Measurements from ENCODE around the gene TNRC6A. TPM values are rescaled to one million over a fixed set of nuclear protein-coding genes. Genes with fewer than 3 reads are reported as not detected.

Gene TNRC6A
- total and polyA plus RNA-seq, 9 of the 15 experiments (the other 6 are each of a cell fraction or from before 2014, with no cell fraction given), result 3.4 to 32.1 (median 26.6) TPM

DNA sequence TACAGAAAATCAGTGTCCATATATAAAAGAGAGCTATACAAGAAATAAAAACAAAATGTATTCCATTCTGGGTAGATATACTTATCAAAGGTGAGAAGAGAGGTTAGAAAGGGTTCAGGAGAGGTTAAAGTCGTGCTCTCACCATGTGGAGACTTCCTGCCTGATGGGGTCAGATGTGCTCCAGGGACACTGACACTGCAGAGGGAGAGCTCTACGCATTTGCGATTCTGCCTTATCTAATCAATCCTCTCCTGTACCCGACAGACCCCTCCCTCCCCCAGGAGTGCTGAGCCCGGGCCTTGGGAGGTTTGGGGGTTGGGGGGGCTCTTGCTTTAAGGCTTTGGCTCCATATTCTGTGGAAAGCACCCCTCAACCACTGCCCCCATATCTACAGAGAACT, 99.7 kb downstream of the TNRC6A start:
- TF ChIP-seq ZNF311 (CRISPR knock-in tag; IDR thresholded peaks at IDR 0.05), result no peak
- TF ChIP-seq, protein P1, sequence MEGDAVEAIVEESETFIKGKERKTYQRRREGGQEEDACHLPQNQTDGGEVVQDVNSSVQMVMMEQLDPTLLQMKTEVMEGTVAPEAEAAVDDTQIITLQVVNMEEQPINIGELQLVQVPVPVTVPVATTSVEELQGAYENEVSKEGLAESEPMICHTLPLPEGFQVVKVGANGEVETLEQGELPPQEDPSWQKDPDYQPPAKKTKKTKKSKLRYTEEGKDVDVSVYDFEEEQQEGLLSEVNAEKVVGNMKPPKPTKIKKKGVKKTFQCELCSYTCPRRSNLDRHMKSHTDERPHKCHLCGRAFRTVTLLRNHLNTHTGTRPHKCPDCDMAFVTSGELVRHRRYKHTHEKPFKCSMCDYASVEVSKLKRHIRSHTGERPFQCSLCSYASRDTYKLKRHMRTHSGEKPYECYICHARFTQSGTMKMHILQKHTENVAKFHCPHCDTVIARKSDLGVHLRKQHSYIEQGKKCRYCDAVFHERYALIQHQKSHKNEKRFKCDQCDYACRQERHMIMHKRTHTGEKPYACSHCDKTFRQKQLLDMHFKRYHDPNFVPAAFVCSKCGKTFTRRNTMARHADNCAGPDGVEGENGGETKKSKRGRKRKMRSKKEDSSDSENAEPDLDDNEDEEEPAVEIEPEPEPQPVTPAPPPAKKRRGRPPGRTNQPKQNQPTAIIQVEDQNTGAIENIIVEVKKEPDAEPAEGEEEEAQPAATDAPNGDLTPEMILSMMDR (IDR thresholded peaks at IDR 0.05 in 2 of 3, conservative IDR thresholded peaks at IDR 0.05 in 1 of 3; ENCODE audit: insufficient read depth in 2 of 3, low read depth in 1 of 3, low read length in 3 of 3), result peak; percentile 17 to 38 (median 32); a peak in 3 of 6 replicates
- TF ChIP-seq ZNF384 (IDR thresholded peaks at IDR 0.05; ENCODE audit: low read depth, low read length), result no peak
- peak in 1 of 2 experiments; percentile 41; a peak in 1 of 4 replicates for TF ChIP-seq RAD21 (CRISPR knock-in tag; conservative IDR thresholded peaks at IDR 0.05 in 1 of 2, IDR thresholded peaks at IDR 0.05 in 1 of 2)
- 0 out of 2 replicates have a peak, but pooled peaks have one; percentile 10 for TF ChIP-seq NR2C1 (IDR thresholded peaks at IDR 0.05)
- TF ChIP-seq NR2C1 (tag; IDR thresholded peaks at IDR 0.05), result no peak
- no peak for TF ChIP-seq NR2C2 (CRISPR knock-in tag; IDR thresholded peaks at IDR 0.05)
- TF ChIP-seq NR2C2 (tag; IDR thresholded peaks at IDR 0.05), result peak; percentile 30; the same call in 1 of the 2 replicates
- Histone ChIP-seq H3K4me1 (replicated peaks in 1 of 2; ENCODE audit: control insufficient read depth in 2 of 2, insufficient read depth in 2 of 2, low read length in 2 of 2) (peaks cover 3 to 10% of the 10 kb centered on the region in 2 experiments; a peak in 3 of 5 replicates), H3K9ac (ENCODE audit: insufficient read depth in 1 of 2, low read depth in 2 of 2, low read length in 2 of 2) (no peak overlapping the region), H3K9me3 (replicated peaks; ENCODE audit: control insufficient read depth, insufficient read depth, low read depth, low read length) (no peaks in the 10 kb centered on the region), H3K36me3 (ENCODE audit: control insufficient read depth, insufficient read depth, low read length) (peaks cover 18% of the 10 kb centered on the region; the same call in 2 of the 3 replicates), H2AFZ (ENCODE audit: low read depth, low read length) (no peak overlapping the region), H3K4me2 (ENCODE audit: insufficient read depth, low read length) (no peak overlapping the region), H3K4me3 (no peak overlapping the region), H3K9me1 (ENCODE audit: control insufficient read depth, insufficient read depth, low read length) (no peaks in the 10 kb centered on the region), H3K27me3 (ENCODE audit: control insufficient read depth in 2 of 2, insufficient read depth in 2 of 2, low read length in 2 of 2) (no peaks in the 10 kb centered on the region), H3K79me2 (ENCODE audit: control insufficient read depth, insufficient read depth, low read length) (no peaks in the 10 kb centered on the region), H4K20me1 (replicated peaks; ENCODE audit: control insufficient read depth, insufficient read depth, low read length) (no peaks in the 10 kb centered on the region), H3K27ac (ENCODE audit: extremely low read depth, low read depth, low read length) (no peak overlapping the region)
- ChIA-PET POLR2A (interaction anchor here (0.5 to 1.0 kb wide), 2 partner anchors 46 to 142 kb away, joined by 3 to 4 read pairs; no protein-coding TSS in a partner anchor), CTCF (ENCODE audit: low intra/inter-chr PET ratio) (no interaction called here)
- FAIRE-seq, result no peak
- peak; percentile 45 to 53 (median 50) for DNase-seq (ENCODE audit: extremely low read depth in 1 of 4, low spot score in 3 of 4)
- intact Hi-C loops (cut with micrococcal nuclease), result no loop called here
- in situ Hi-C loops (cut with MboI), result no loop called here
- no TSS peak for BruUV-seq (replicated peaks)
- ATAC-seq, result peak; percentile 85
- 4% methylated on average over 5 of the region's 5 CpGs for WGBS (ENCODE audit: insufficient coverage, low coverage, missing lambda C conversion rate)
